Sigmoid colon (tissue), 7 donors: ENCODE results near the gene SPHK2. TPM values are rescaled to one million over a fixed set of nuclear protein-coding genes. Genes with fewer than 3 reads are reported as not detected.

ENCODE experiments used
- DNase-seq: peaks from one replicate; pipeline ENCODE4 v3.0.0-alpha.2; 2019
- H3K27ac ChIP-seq, 4 donors: fragments of 200-600 bp; sonication (generic); one replicate each; pipeline ENCODE4 v1.5.1; 2016 to 2019; ENCODE audit warnings: mild to moderate bottlenecking in 1 of 4
- H3K27me3 ChIP-seq, 3 donors: fragments of 200-600 bp; sonication (generic); one replicate each; pipeline ENCODE4 v1.5.1; 2019; ENCODE audit warnings: mild to moderate bottlenecking in 1 of 3
- H3K36me3 ChIP-seq, 4 donors: fragments of 200-600 bp; sonication (generic); one replicate each; pipeline ENCODE4 v1.5.1; 2016 to 2019
- H3K4me1 ChIP-seq, 4 donors: fragments of 200-600 bp; sonication (generic); one replicate each; pipeline ENCODE4 v1.5.1; 2017 to 2019
- H3K4me3 ChIP-seq, 4 donors: fragments of 200-600 bp; sonication (generic); one replicate each; pipeline ENCODE4 v1.5.1; 2017 to 2019; ENCODE audit warnings: mild to moderate bottlenecking in 2 of 4, moderate library complexity in 1 of 4
- H3K9me3 ChIP-seq, 4 donors: fragments of 200-600 bp in 3 of 4; sonication (generic) in 3 of 4; one replicate each; pipeline versions ENCODE4 v1.5.1 to v1.6.1; 2013 to 2019
- EP300 ChIP-seq, 4 donors: sonication (generic); formaldehyde crosslinking; IDR thresholded peaks; one replicate each; pipeline ENCODE4 v1.6.1; 2017; ENCODE audit warnings: antibody characterized with exemption in 4 of 4
- POLR2A ChIP-seq, 2 donors: fragments of 450-650 bp; IDR thresholded peaks; one replicate each; pipeline ENCODE4 v1.6.1; 2016; ENCODE audit warnings: antibody characterized with exemption in 2 of 2, mild to moderate bottlenecking in 2 of 2, moderate library complexity in 2 of 2
- POLR2AphosphoS5 ChIP-seq, 4 donors: sonication (generic); formaldehyde crosslinking; IDR thresholded peaks; one replicate each; pipeline ENCODE4 v1.6.1; 2017; ENCODE audit warnings: antibody characterized with exemption in 4 of 4
- WGBS, 2 donors: extraction: QIAGEN DNeasy Blood & Tissue Kit; methylation state at CpG; one replicate each; pipeline ENCODE4 v1.1.7; 2013; 5-methylcytosine and 5-hydroxymethylcytosine counted together
- intact Hi-C: fragments of 100-400 bp; cut with DNase I; formaldehyde crosslinking; loops from one replicate; pipeline ENCODE4 v1.15.1; 2023
- polyA plus RNA-seq, 3 donors: library from polyadenylated mRNA; stranded (reverse); fragments of 200-250 nt; gene quantifications; one replicate each; pipeline ENCODE4 v1.2.3, GENCODE V29; 2013
- total RNA-seq, 4 donors: library from RNA; depleted of rRNA; stranded (reverse); fragments of >200 nt; gene quantifications; one replicate each; pipeline ENCODE4 v1.1.0, GENCODE V29; 2016
- TF ChIP-seq, protein P1 (sequence below), 4 experiments: fragments of 450-650 bp in 3 of 4; fragments of 200-600 bp in 1 of 4; IDR thresholded peaks; one replicate each; pipeline ENCODE4 v1.5.1; 2016 to 2019; ENCODE audit warnings: antibody characterized with exemption in 4 of 4, mild to moderate bottlenecking in 3 of 4, moderate library complexity in 2 of 4
- donor health status: healthy with polysubstance abuse.
- donor health status: Bipolar disorder and iron deficiency.
- donor health status: healthy.

The SPHK2 gene
- total and polyA plus RNA-seq, 7 donors: 10.0 to 45.6 (median 16.9) TPM

GRCh38 chr19:48623556-48624066, 4.3 kb downstream of the SPHK2 start:
- Histone ChIP-seq H3K9me3 (no peaks in the 10 kb centered on the region), H3K4me3 (peak overlapping the region in 3 of 4 donors; percentile 18 to 55 (median 49)), H3K27ac (peak overlapping the region; percentile 81 to 85 (median 82)), H3K27me3 (no peaks in the 10 kb centered on the region), H3K4me1 (peaks cover 0 to 44% (median 29%) of the 10 kb centered on the region in 4 donors), H3K36me3 (peaks cover 0 to 19% (median 0%) of the 10 kb centered on the region in 4 donors)
- DNase-seq: no peak
- TF ChIP-seq POLR2A (IDR thresholded peaks at IDR 0.05) (no peak), EP300 (IDR thresholded peaks at IDR 0.05) (no peak), POLR2AphosphoS5 (IDR thresholded peaks at IDR 0.05) (peak in 1 of 4 donors; percentile 4)
- TF ChIP-seq, protein P1, sequence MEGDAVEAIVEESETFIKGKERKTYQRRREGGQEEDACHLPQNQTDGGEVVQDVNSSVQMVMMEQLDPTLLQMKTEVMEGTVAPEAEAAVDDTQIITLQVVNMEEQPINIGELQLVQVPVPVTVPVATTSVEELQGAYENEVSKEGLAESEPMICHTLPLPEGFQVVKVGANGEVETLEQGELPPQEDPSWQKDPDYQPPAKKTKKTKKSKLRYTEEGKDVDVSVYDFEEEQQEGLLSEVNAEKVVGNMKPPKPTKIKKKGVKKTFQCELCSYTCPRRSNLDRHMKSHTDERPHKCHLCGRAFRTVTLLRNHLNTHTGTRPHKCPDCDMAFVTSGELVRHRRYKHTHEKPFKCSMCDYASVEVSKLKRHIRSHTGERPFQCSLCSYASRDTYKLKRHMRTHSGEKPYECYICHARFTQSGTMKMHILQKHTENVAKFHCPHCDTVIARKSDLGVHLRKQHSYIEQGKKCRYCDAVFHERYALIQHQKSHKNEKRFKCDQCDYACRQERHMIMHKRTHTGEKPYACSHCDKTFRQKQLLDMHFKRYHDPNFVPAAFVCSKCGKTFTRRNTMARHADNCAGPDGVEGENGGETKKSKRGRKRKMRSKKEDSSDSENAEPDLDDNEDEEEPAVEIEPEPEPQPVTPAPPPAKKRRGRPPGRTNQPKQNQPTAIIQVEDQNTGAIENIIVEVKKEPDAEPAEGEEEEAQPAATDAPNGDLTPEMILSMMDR (IDR thresholded peaks at IDR 0.05): no peak
- 43 to 50% methylated on average over 8 of the region's 8 CpGs for WGBS, 2 donors
- intact Hi-C loops: loop anchor here (10.0 kb wide), 1 partner anchor 1349 kb away; the partner anchor contains the start of gene INAFM1

DNA sequence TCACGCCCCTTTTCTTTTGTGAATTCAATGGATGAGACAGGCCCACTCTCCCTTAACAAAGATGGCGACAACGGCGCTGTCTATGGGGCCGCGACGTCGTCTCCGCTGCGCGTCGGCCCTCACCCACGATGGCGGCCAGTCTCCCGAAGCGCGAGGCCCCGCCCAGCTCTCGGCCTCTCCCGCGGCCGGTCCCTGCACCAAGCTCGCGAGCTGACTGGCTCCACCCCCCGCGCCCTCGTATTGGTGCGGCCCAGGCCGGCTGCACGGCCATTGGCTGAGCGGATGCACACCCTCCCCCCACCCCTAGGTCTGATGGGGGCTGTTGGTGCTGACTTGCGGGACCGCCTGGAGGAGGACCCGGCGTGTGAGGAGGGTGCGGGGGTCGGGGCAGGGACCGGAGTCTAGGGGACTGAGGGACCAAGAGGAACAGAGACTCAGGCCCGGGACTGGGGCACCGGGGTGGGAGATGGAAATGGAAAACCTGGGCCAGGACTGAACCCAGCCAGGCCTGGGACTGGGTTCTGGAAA, 4.8 kb downstream of the SPHK2 start:
- no peaks in the 10 kb centered on the region for H3K9me3 ChIP-seq
- no peaks in the 10 kb centered on the region for H3K27me3 ChIP-seq
- H3K4me1 ChIP-seq: peaks cover 0 to 45% (median 29%) of the 10 kb centered on the region in 4 donors
- TF ChIP-seq POLR2A (IDR thresholded peaks at IDR 0.05): peak in 1 of 2 donors; percentile 40
- peak in 3 of 4 donors; percentile 48 to 71 (median 63) for TF ChIP-seq POLR2AphosphoS5 (IDR thresholded peaks at IDR 0.05)
- TF ChIP-seq, protein P1 (IDR thresholded peaks at IDR 0.05): no peak
- DNase-seq: peak; percentile 99
- 0 to 1% methylated on average over 40 of the region's 40 CpGs for WGBS, 2 donors
- H3K4me3 ChIP-seq: peak overlapping the region; percentile 41 to 55 (median 50)
- peak overlapping the region; percentile 82 to 87 (median 84) for H3K27ac ChIP-seq
- peaks cover 0 to 19% (median 0%) of the 10 kb centered on the region in 4 donors for H3K36me3 ChIP-seq
- intact Hi-C loops: loop anchor here (10.0 kb wide), 1 partner anchor 1349 kb away; the partner anchor contains the start of gene INAFM1

GRCh38 chr19:48624791-48625723, 5.8 kb downstream of the SPHK2 start:
- intact Hi-C loops: loop anchor here (10.0 kb wide), 1 partner anchor 1350 kb away; the partner anchor contains the start of gene INAFM1
- peak overlapping the region in 3 of 4 donors; percentile 49 to 55 (median 52) for H3K4me3 ChIP-seq
- H3K36me3 ChIP-seq: peaks cover 0 to 19% (median 0%) of the 10 kb centered on the region in 4 donors
- no peaks in the 10 kb centered on the region for H3K27me3 ChIP-seq
- TF ChIP-seq, protein P1 (IDR thresholded peaks at IDR 0.05): no peak
- TF ChIP-seq POLR2A (IDR thresholded peaks at IDR 0.05): peak in 1 of 2 donors; percentile 11
- TF ChIP-seq POLR2AphosphoS5 (IDR thresholded peaks at IDR 0.05): no peak
- TF ChIP-seq EP300 (IDR thresholded peaks at IDR 0.05): no peak
- WGBS, 2 donors: 16 to 62% methylated on average over 24 of the region's 24 CpGs
- peak overlapping the region; percentile 82 to 87 (median 84) for H3K27ac ChIP-seq
- DNase-seq: peak; percentile 69
- peaks cover 0 to 48% (median 35%) of the 10 kb centered on the region in 4 donors for H3K4me1 ChIP-seq
- no peaks in the 10 kb centered on the region for H3K9me3 ChIP-seq

GRCh38 chr19:48625891-48626327, 6.6 kb downstream of the SPHK2 start:
- H3K36me3 ChIP-seq: peaks cover 0 to 19% (median 0%) of the 10 kb centered on the region in 4 donors
- H3K4me1 ChIP-seq: peaks cover 0 to 51% (median 41%) of the 10 kb centered on the region in 4 donors
- 56 to 90% methylated on average over 30 of the region's 30 CpGs for WGBS, 2 donors
- H3K27me3 ChIP-seq: no peaks in the 10 kb centered on the region
- no peak overlapping the region for H3K4me3 ChIP-seq
- DNase-seq: peak; percentile 65
- no peaks in the 10 kb centered on the region for H3K9me3 ChIP-seq
- H3K27ac ChIP-seq: no peak overlapping the region
- intact Hi-C loops: loop anchor here (10.0 kb wide), 1 partner anchor 1351 kb away; the partner anchor contains the start of gene INAFM1
- TF ChIP-seq, protein P1 (IDR thresholded peaks at IDR 0.05): no peak
- TF ChIP-seq EP300 (IDR thresholded peaks at IDR 0.05) (no peak), POLR2AphosphoS5 (IDR thresholded peaks at IDR 0.05) (no peak), POLR2A (IDR thresholded peaks at IDR 0.05) (no peak)
